ENCODE measurements around the gene ANXA7. TPM values are rescaled to one million over a fixed set of nuclear protein-coding genes. Genes with fewer than 3 reads are reported as not detected.
A peak's percentile ranks its signal among the peaks of the same experiment; 100 is the strongest.

ANXA7 gene
- polyA plus RNA-seq, 2 of the 4 experiments (the other 2 are of a cell fraction): 96.2 to 150 TPM

- TF ChIP-seq TP53 (CRISPR knock-in tag; IDR thresholded peaks at IDR 0.05): no peak
These were observed 54.4 kb downstream of the ANXA7 start (continued) for GRCh38 chr10:73359492-73359891.

DNA sequence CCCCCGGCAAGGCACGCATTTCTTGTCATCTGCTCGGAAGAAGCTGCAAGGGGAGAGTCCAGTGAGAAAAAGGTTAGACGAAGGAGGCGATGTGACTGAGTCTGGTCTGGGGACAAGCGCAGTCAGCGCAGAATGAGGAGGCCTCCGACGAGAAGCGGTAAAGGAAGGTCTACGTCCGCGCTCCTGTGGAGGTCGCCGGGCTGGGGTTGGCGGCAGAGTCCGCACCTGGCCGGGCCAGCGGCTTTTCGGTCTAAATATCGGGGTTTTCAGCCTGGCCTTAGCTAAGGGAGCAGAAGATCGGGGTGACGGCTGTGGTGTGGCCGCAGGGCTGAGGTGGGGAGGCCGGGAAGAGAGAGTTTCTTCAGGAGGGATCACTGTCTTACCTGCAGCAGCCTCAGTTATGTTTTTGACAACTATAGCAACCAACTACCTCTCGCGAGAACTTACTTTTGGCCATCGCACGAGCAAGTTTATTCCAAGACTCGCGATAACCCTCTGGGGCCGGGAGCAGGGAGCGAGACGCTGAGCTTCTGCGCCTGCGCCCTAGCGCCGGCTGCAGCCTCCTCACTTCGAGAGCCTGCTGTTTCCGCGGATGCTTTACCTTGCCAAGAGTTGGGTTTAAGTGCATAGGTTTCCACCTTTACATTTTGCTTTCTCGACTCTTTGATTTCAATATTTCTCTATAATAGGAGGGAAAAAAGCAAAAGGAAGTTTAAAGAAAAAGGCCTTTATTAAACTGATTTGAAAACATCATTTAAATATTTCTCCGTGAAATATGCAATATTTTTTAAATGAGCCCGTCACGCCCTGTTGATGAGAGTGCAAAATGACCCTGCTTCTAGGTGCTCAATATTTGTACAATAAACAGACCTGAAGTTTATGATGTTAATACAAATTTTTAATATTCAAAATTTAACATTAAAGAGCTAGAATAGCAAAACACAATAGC is 55.3 kb downstream of the ANXA7 start, which contains the start of gene CFAP70:
Gene CFAP70, minus strand, starts transcription at position 534 of the 949 bp plus-strand sequence. CDS start 4,068 bp downstream, outside the sequence.
- CTCF ChIA-PET: interaction anchor here (0.7 to 2.7 kb wide), 3 partner anchors 9 to 95 kb away, joined by 4 to 12 read pairs (median 5); no protein-coding TSS in a partner anchor
- DNase-seq (ENCODE audit: low read depth in 1 of 2, low spot score in 1 of 2) (peak; percentile 95 to 96), FAIRE-seq (peak; percentile 96), ATAC-seq (peak; percentile 93 to 98)
- H3K4me2 ChIP-seq: peak within 1 kb of the TSS; percentile 83
- TF ChIP-seq PHF8 (IDR thresholded peaks at IDR 0.05; ENCODE audit: borderline replicate concordance, low read depth) (peak; percentile 53; the same call in 1 of the 2 replicates), MAX (IDR thresholded peaks at IDR 0.05) (peak; percentile 69), JUN (IDR thresholded peaks at IDR 0.05) (peak; percentile 61 to 67; a peak in 2 of 5 replicates), FOSL2 (IDR thresholded peaks at IDR 0.05) (no peak), FOSL2 (CRISPR knock-in tag; IDR thresholded peaks at IDR 0.05) (no peak), CHD2 (IDR thresholded peaks at IDR 0.05; ENCODE audit: low read length, partially characterized antibody) (peak; percentile 98), CEBPB (IDR thresholded peaks at IDR 0.05) (no peak), POLR2A (IDR thresholded peaks at IDR 0.05; ENCODE audit: low read length) (peak; percentile 62), KDM1A (IDR thresholded peaks at IDR 0.05; ENCODE audit: low read depth) (no peak), GATA3 (IDR thresholded peaks at IDR 0.05; ENCODE audit: borderline replicate concordance) (peak; percentile 57; the same call in 1 of the 2 replicates), BCL3 (IDR thresholded peaks at IDR 0.05) (peak; percentile 65; the same call in 1 of the 3 replicates)
- TF ChIP-seq, protein P1, sequence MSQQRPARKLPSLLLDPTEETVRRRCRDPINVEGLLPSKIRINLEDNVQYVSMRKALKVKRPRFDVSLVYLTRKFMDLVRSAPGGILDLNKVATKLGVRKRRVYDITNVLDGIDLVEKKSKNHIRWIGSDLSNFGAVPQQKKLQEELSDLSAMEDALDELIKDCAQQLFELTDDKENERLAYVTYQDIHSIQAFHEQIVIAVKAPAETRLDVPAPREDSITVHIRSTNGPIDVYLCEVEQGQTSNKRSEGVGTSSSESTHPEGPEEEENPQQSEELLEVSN (IDR thresholded peaks at IDR 0.05; ENCODE audit: borderline replicate concordance, low read depth): peak; percentile 71; the same call in 1 of the 2 replicates
- TF ChIP-seq, protein P2, sequence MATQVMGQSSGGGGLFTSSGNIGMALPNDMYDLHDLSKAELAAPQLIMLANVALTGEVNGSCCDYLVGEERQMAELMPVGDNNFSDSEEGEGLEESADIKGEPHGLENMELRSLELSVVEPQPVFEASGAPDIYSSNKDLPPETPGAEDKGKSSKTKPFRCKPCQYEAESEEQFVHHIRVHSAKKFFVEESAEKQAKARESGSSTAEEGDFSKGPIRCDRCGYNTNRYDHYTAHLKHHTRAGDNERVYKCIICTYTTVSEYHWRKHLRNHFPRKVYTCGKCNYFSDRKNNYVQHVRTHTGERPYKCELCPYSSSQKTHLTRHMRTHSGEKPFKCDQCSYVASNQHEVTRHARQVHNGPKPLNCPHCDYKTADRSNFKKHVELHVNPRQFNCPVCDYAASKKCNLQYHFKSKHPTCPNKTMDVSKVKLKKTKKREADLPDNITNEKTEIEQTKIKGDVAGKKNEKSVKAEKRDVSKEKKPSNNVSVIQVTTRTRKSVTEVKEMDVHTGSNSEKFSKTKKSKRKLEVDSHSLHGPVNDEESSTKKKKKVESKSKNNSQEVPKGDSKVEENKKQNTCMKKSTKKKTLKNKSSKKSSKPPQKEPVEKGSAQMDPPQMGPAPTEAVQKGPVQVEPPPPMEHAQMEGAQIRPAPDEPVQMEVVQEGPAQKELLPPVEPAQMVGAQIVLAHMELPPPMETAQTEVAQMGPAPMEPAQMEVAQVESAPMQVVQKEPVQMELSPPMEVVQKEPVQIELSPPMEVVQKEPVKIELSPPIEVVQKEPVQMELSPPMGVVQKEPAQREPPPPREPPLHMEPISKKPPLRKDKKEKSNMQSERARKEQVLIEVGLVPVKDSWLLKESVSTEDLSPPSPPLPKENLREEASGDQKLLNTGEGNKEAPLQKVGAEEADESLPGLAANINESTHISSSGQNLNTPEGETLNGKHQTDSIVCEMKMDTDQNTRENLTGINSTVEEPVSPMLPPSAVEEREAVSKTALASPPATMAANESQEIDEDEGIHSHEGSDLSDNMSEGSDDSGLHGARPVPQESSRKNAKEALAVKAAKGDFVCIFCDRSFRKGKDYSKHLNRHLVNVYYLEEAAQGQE (IDR thresholded peaks at IDR 0.05): peak; percentile 99
- POLR2A ChIA-PET: interaction anchor here (0.6 to 1.5 kb wide), 11 partner anchors 19 to 167 kb away, joined by 3 to 14 read pairs (median 6); partner anchors contain the start of genes ANXA7, DNAJC9, MRPS16 and PPP3CB
- H3K27ac ChIP-seq: peak within 1 kb of the TSS; percentile 65 to 83
- peak within 1 kb of the TSS; percentile 67 for H3K4me3 ChIP-seq
- H3K4me1 ChIP-seq: peaks cover 6% of the 10 kb centered on the region; the same call in 1 of the 3 replicates
- 1% methylated on average over 45 of the region's 45 CpGs for WGBS (ENCODE audit: missing lambda C conversion rate)
- H3K9me3 ChIP-seq: no peaks in the 10 kb centered on the region

GRCh38 chr10:73357821-73358220 is 56.0 kb downstream of the ANXA7 start:
- no peak for DNase-seq (ENCODE audit: low read depth in 1 of 2, low spot score in 1 of 2)
- no peak for ATAC-seq
- H3K27ac ChIP-seq: peak overlapping the region; percentile 65 to 83; a peak in 5 of 6 replicates
- no peak for FAIRE-seq
- 44% methylated on average over 5 of the region's 5 CpGs for WGBS (ENCODE audit: missing lambda C conversion rate)
- H3K4me1 ChIP-seq: peaks cover 6% of the 10 kb centered on the region; the same call in 1 of the 3 replicates
- peak overlapping the region; percentile 67 for H3K4me3 ChIP-seq
- peak overlapping the region; percentile 83 for H3K4me2 ChIP-seq
- H3K9me3 ChIP-seq: no peaks in the 10 kb centered on the region
- ChIA-PET CTCF (interaction anchor here (0.7 to 2.7 kb wide), 4 partner anchors 9 to 94 kb away, joined by 3 to 12 read pairs (median 4); no protein-coding TSS in a partner anchor), POLR2A (interaction anchor here (0.6 to 0.9 kb wide), 2 partner anchors 18 to 112 kb away, joined by 3 to 7 read pairs; no protein-coding TSS in a partner anchor)
- TF ChIP-seq JUN (IDR thresholded peaks at IDR 0.05): no peak
- TF ChIP-seq HMGXB4 (CRISPR knock-in tag; IDR thresholded peaks at IDR 0.05; ENCODE audit: borderline replicate concordance): no peak
- TF ChIP-seq HDAC2 (IDR thresholded peaks at IDR 0.05): no peak
- no peak for TF ChIP-seq PBX3 (IDR thresholded peaks at IDR 0.05)
- TF ChIP-seq SMC3 (IDR thresholded peaks at IDR 0.05): no peak
- no peak for TF ChIP-seq MAFK (IDR thresholded peaks at IDR 0.05; ENCODE audit: partially characterized antibody)
- TF ChIP-seq, protein P3, sequence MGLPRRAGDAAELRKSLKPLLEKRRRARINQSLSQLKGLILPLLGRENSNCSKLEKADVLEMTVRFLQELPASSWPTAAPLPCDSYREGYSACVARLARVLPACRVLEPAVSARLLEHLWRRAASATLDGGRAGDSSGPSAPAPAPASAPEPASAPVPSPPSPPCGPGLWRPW (IDR thresholded peaks at IDR 0.05): no peak
- TF ChIP-seq, protein P4, sequence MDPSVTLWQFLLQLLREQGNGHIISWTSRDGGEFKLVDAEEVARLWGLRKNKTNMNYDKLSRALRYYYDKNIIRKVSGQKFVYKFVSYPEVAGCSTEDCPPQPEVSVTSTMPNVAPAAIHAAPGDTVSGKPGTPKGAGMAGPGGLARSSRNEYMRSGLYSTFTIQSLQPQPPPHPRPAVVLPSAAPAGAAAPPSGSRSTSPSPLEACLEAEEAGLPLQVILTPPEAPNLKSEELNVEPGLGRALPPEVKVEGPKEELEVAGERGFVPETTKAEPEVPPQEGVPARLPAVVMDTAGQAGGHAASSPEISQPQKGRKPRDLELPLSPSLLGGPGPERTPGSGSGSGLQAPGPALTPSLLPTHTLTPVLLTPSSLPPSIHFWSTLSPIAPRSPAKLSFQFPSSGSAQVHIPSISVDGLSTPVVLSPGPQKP (IDR thresholded peaks at IDR 0.05; ENCODE audit: low read depth, low read length): no peak

Data from A549 (cell line).